Activated B cell treated with CpG ODN at 0.5 μM for 24 hours (primary cell): Measurements from ENCODE around the gene LCTL. TPM values are rescaled to one million over a fixed set of nuclear protein-coding genes. Genes with fewer than 3 reads are reported as not detected.

Experiments used
- ATAC-seq: fragments of 200-7000 bp; cut with Tn5 transposase; one replicate; pipeline ENCODE4 v1.10.0; 2021; ENCODE audit warnings: low read depth, mild to moderate bottlenecking, moderate library complexity
- CTCF ChIA-PET: fragments of 350-600 bp; sonication (Branson Sonifier 250); formaldehyde crosslinking; loops from one replicate; lab custom pipeline; 2021; ENCODE audit warnings: antibody characterized with exemption; lab: Charles Lee
- POLR2A ChIA-PET: fragments of 350-600 bp; sonication (Branson Sonifier 250); formaldehyde crosslinking; loops from one replicate; lab custom pipeline; 2021; ENCODE audit warnings: antibody characterized with exemption; lab: Charles Lee
- DNase-seq: peaks from one replicate; pipeline ENCODE4 v3.0.0; 2022
- H3K27ac Mint-ChIP-seq: one replicate; pipeline ENCODE4 v1.8.0; 2020; ENCODE audit warnings: mixed read lengths
- H3K27me3 Mint-ChIP-seq: one replicate; pipeline ENCODE4 v1.8.0; 2021; ENCODE audit warnings: mixed read lengths
- H3K36me3 Mint-ChIP-seq: one replicate; pipeline ENCODE4 v1.8.0; 2021; ENCODE audit warnings: low read depth, mixed read lengths
- H3K4me1 Mint-ChIP-seq: one replicate; pipeline ENCODE4 v1.8.0; 2021; ENCODE audit warnings: mixed read lengths
- H3K4me3 Mint-ChIP-seq: one replicate; pipeline ENCODE4 v1.8.0; 2020; ENCODE audit warnings: mild to moderate bottlenecking, mixed read lengths
- H3K9me3 Mint-ChIP-seq: one replicate; pipeline ENCODE4 v1.8.0; 2020; ENCODE audit warnings: mixed read lengths
- CTCF ChIP-seq: fragments of 200-600 bp; IDR thresholded peaks from one replicate; pipeline ENCODE4 v1.8.0; 2022; ENCODE audit warnings: antibody characterized with exemption, mild to moderate bottlenecking
- intact Hi-C: fragments of 100-400 bp; cut with micrococcal nuclease; formaldehyde crosslinking; loops from one replicate; pipeline ENCODE4 v1.15.1; 2024
- total RNA-seq: library from RNA; stranded (reverse); gene quantifications from 2 replicates; pipeline ENCODE4 v1.2.3, GENCODE V29; 2022

The LCTL gene
- total RNA-seq, 1 donor from 2014 or later, result not detected

DNA sequence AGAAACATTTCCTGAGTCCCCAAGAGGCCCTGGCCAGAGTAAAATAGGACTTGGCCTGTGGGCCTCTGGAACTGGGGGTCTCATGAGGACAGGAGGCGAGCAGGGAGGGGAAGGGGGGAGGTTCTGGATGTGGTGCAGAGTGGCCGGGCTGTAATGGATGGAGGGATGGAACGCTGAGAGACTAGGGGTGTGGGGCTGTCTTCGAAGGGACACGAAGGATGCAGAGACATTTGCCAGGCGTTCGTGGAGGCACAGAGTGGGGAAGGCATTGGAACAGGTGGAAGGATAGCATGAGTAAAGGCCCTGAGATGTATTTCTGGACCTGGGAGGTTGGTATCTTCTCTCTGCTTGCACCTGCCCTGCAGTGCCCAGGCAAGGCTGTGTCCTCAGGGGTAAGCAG is 2.1 kb upstream of the LCTL start:
- intact Hi-C loops, result loop anchor here (2.0 kb wide), 1 partner anchor 1249 kb away; no protein-coding TSS in a partner anchor
- Mint-ChIP-seq H3K4me3 (no peak overlapping the region), H3K4me1 (peaks cover 5% of the 10 kb centered on the region), H3K27me3 (no peaks in the 10 kb centered on the region), H3K9me3 (no peaks in the 10 kb centered on the region), H3K27ac (no peak overlapping the region), H3K36me3 (no peaks in the 10 kb centered on the region)
- TF ChIP-seq CTCF, result no peak
- POLR2A ChIA-PET, result no interaction called here
- ATAC-seq, result no peak
- no peak for DNase-seq
- CTCF ChIA-PET, result no interaction called here

DNA sequence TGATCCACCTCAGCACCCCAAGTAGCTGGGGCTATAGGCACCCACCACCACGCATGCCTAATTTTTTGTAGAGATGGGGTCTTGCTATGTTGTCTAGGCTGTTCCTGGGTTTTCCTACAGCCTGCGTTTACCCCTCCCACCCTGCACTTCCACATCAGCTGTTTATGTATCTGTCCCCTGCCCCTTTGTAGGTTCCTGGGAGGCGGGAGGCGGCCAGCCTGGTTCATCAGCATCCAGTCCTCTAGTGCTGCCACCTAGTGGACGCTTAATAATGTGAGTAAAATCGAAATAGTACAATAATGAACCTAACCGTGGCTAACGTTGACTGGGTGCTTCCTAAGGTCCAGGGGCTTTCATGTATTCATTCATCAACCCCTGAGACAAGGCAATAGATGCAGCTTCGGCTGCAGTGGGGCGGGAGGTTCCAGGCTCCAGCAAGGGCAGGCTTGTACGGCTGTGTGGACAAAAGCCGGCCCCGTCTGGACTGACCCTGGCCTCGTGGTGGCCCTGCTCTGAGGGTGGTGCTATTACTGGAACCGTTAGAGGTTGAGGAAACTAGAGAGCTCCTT is 1.2 kb upstream of the LCTL start:
- ChIA-PET CTCF (interaction anchor here (0.8 to 2.0 kb wide), 2 partner anchors 181 to 316 kb away, joined by 3 to 7 read pairs; partner anchors contain the start of gene MAP2K1), POLR2A (interaction anchor here (0.7 to 1.2 kb wide), 3 partner anchors 62 to 1587 kb away, joined by 3 to 5 read pairs (median 4); partner anchors contain the start of gene ZWILCH)
- H3K4me3 Mint-ChIP-seq, result no peak overlapping the region
- TF ChIP-seq CTCF, result no peak
- peak; percentile 21 for DNase-seq
- peak; percentile 64 for ATAC-seq
- H3K9me3 Mint-ChIP-seq, result no peaks in the 10 kb centered on the region
- intact Hi-C loops, result loop anchor here (2.0 kb wide), 1 partner anchor 1248 kb away; no protein-coding TSS in a partner anchor
- H3K27ac Mint-ChIP-seq, result no peak overlapping the region
- no peaks in the 10 kb centered on the region for H3K27me3 Mint-ChIP-seq
- H3K4me1 Mint-ChIP-seq, result peaks cover 5% of the 10 kb centered on the region
- no peaks in the 10 kb centered on the region for H3K36me3 Mint-ChIP-seq

DNA sequence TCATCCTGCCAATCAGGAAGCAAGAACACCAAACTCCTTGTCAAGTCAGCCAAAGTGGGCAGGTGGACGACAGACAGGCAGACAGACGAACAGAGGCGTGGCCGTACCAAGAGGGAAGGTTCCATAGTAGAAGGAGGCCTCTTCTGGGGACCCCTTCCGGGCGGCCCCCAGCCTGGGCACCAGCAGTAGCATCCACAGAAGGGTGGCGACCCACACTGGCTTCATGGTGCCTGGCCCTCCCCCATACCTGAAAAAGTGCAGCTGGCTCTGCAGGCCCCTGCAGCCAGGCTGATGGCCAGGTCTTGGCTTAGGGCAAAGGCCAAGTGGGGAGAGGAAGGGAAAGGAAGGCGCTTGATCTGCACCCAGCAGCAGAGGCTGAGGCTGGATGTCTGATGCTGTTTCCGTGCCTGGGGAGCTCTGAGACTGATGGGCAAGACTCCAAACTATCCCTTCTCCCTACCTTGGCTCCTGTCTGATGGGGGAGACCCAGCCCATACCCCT is 607 bp downstream of the LCTL start:
- H3K4me3 Mint-ChIP-seq, result no peak overlapping the region
- POLR2A ChIA-PET, result no interaction called here
- TF ChIP-seq CTCF, result no peak
- peaks cover 5% of the 10 kb centered on the region for H3K4me1 Mint-ChIP-seq
- intact Hi-C loops, result no loop called here
- CTCF ChIA-PET, result interaction anchor here (0.9 to 2.0 kb wide), 2 partner anchors 179 to 1164 kb away, joined by 3 to 7 read pairs; partner anchors contain the start of gene MAP2K1
- H3K9me3 Mint-ChIP-seq, result no peaks in the 10 kb centered on the region
- no peak overlapping the region for H3K27ac Mint-ChIP-seq
- no peak for ATAC-seq
- H3K36me3 Mint-ChIP-seq, result no peaks in the 10 kb centered on the region
- no peaks in the 10 kb centered on the region for H3K27me3 Mint-ChIP-seq
- no peak for DNase-seq

DNA sequence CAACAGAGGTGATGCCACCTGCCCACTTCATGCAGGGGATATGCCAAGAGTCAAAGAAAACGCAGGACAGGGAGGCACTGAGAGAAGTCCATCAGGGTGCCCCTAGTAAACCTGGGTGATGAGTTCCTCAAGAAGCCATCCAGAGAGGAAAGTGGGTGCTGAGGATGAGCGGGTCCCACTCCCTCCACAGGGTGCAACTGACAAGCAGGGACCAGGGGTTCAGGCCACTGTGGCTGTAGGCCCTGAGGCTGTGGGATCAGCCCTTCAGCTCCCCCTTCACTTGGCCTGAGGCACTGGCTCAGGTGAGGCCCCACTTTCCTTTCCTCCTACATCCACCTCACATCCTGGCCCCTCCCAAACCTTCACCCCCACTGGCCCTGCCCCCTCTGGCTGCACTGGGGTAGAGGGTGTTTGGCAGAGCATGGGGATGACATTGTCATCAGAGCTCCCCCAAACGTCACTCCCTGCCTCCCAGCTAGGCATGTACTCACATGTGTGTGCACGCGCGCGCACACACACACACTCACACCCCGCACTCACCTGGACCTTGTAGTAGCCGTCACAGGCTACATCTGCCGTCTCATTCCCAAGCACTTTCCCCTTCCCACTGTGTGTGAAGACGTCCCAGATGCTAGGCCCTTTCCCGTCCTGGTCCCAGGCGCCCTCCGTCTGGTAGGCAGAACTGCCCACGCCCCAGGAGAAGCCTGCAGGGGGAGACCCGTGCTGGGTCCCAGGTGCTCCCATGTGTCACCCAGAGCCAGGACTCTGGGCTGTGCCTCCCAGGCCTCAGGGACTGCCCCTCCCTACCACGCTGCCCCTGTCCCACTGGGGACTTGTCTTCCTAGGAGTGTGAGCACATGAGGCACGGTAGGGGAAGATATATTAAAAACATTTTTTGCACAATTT is 1.4 kb downstream of the LCTL start:
- intact Hi-C loops, result no loop called here
- ChIA-PET CTCF (no interaction called here), POLR2A (no interaction called here)
- DNase-seq (no peak), ATAC-seq (no peak)
- Mint-ChIP-seq H3K27me3 (no peaks in the 10 kb centered on the region), H3K4me3 (no peak overlapping the region), H3K27ac (no peak overlapping the region), H3K36me3 (no peaks in the 10 kb centered on the region), H3K9me3 (no peaks in the 10 kb centered on the region), H3K4me1 (peaks cover 5% of the 10 kb centered on the region)
- TF ChIP-seq CTCF, result no peak

DNA sequence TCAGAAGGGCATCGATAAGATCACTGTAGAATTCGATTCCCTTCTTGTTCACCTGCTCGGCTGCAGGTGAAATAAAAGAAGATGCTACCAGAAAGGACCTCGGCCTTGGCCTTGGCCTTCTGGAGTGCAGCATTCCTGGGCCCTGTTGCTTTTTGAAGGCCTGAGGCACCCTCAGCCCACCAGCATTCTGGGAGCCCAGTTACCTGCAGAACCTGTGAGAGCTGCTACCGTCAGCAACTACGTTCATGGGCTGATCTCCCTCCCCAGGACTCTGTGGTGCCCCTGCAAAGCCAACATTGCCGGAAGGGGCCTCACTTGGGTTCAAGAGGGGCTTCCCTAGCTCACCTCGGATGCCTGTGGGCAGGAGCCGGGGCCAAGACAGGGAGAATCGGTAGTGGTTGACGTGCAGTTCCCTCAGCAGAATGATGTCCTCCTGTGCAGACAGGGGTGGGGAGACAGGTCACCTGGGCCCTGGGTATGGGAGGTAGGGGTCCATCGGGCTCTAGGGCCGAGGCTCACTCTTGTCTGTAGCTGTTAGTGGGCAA is 2.2 kb downstream of the LCTL start:
- H3K4me3 Mint-ChIP-seq, result no peak overlapping the region
- no peak for TF ChIP-seq CTCF
- H3K9me3 Mint-ChIP-seq, result no peaks in the 10 kb centered on the region
- ChIA-PET CTCF (no interaction called here), POLR2A (no interaction called here)
- H3K4me1 Mint-ChIP-seq, result peaks cover 5% of the 10 kb centered on the region
- ATAC-seq, result no peak
- no peak for DNase-seq
- no peaks in the 10 kb centered on the region for H3K36me3 Mint-ChIP-seq
- H3K27ac Mint-ChIP-seq, result no peak overlapping the region
- intact Hi-C loops, result no loop called here
- H3K27me3 Mint-ChIP-seq, result no peaks in the 10 kb centered on the region
